ENCODE data around the gene DCAF8. TPM values are rescaled to one million over a fixed set of nuclear protein-coding genes. Genes with fewer than 3 reads are reported as not detected.

DCAF8 gene
- total RNA-seq, 2 donors from 2014 or later, result 133 to 172 TPM

DNA sequence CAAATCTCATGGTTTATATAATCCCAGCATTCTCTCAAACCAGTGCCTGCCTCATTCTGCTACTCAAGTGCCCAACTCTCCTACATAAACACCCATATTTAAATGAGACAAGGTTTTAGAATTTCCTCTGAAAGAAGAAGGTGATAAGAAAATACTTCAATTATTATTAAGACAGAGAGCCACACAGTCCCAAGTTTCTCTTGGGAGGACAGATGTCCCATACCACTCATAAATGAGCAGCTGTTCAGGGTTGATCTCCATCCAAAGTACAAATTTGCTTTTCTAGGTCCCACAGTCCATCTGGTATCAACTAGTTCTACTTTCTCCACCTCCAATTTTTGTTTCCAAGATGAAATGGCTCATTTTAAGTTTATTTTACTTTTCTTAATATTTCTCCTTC is 11.3 kb downstream of the DCAF8 start:
- intact Hi-C loops (cut with DNase I), result loop anchor here (5.0 kb wide), 2 partner anchors 59 to 149 kb away; partner anchors contain the start of gene CASQ1

DNA sequence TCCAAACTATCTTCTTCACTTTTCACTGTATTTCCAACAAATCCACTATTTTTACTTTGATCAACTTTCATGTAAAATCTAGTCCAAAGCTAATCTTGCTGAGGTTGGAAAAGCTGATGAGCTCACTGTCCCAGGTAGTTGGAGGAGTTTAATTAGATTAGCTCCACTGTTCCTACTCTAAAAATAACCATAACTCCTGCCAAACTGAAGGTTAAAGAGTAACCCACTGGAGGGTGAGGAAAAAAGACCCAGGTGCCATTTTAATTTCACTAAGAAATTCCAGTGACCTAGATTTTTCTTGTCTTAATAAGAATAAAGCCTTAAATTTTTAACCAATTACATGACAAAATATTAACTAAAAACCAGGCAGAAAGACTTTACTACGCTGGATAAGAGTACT is 15.3 kb downstream of the DCAF8 start:
- intact Hi-C loops (cut with DNase I), result no loop called here
- no peak overlapping the region for H3K27ac ChIP-seq
- H3K4me1 ChIP-seq (replicated peaks), result no peaks in the 10 kb centered on the region
- no peaks in the 10 kb centered on the region for H3K9me3 ChIP-seq
- no peaks in the 10 kb centered on the region for H3K27me3 ChIP-seq (replicated peaks; ENCODE audit: insufficient read depth)
- 95% methylated on average over 1 of the region's 1 CpG for WGBS
- no peak for DNase-seq (ENCODE audit: low spot score)
- no peaks in the 10 kb centered on the region for H3K36me3 ChIP-seq
- TF ChIP-seq, protein P1, sequence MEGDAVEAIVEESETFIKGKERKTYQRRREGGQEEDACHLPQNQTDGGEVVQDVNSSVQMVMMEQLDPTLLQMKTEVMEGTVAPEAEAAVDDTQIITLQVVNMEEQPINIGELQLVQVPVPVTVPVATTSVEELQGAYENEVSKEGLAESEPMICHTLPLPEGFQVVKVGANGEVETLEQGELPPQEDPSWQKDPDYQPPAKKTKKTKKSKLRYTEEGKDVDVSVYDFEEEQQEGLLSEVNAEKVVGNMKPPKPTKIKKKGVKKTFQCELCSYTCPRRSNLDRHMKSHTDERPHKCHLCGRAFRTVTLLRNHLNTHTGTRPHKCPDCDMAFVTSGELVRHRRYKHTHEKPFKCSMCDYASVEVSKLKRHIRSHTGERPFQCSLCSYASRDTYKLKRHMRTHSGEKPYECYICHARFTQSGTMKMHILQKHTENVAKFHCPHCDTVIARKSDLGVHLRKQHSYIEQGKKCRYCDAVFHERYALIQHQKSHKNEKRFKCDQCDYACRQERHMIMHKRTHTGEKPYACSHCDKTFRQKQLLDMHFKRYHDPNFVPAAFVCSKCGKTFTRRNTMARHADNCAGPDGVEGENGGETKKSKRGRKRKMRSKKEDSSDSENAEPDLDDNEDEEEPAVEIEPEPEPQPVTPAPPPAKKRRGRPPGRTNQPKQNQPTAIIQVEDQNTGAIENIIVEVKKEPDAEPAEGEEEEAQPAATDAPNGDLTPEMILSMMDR (IDR thresholded peaks at IDR 0.05), result no peak
- no peak for TF ChIP-seq POLR2AphosphoS5 (IDR thresholded peaks at IDR 0.05)
- no peak for TF ChIP-seq POLR2A (IDR thresholded peaks at IDR 0.05)
- no peak overlapping the region for H3K4me3 ChIP-seq

More for the DNA sequence above, 11.3 kb downstream of the DCAF8 start:
- H3K4me1 ChIP-seq (replicated peaks), result no peaks in the 10 kb centered on the region
- H3K4me3 ChIP-seq, result no peak overlapping the region
- H3K27me3 ChIP-seq (replicated peaks; ENCODE audit: insufficient read depth), result no peaks in the 10 kb centered on the region
- TF ChIP-seq POLR2A (IDR thresholded peaks at IDR 0.05), result no peak
- TF ChIP-seq POLR2AphosphoS5 (IDR thresholded peaks at IDR 0.05), result no peak
- TF ChIP-seq, protein P1 (IDR thresholded peaks at IDR 0.05), result no peak
- no peak for DNase-seq (ENCODE audit: low spot score)
- H3K9me3 ChIP-seq, result no peaks in the 10 kb centered on the region
- no peak overlapping the region for H3K27ac ChIP-seq
- no peaks in the 10 kb centered on the region for H3K36me3 ChIP-seq

DNA sequence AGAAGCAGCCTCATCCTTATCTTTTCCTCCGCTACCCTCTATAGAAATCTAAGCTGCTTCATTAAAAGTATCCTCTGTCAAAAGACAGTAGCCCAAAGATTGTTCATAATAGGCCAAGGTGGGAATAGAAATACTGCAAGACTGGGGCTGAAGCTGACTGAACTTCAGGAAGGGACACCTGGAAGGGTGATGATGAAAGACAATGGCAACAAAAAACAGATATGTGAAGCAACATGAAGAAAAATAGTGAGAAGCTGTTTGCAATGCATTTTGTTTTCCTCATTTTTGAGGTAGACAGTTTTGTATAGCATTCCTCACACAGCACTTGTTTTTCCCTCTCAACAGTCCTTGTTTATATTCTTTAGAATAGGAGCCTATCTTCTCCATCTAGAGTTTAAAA is 16.9 kb downstream of the DCAF8 start:
- intact Hi-C loops (cut with DNase I), result no loop called here
- no peaks in the 10 kb centered on the region for H3K27me3 ChIP-seq (replicated peaks; ENCODE audit: insufficient read depth)
- H3K36me3 ChIP-seq, result no peaks in the 10 kb centered on the region
- no peaks in the 10 kb centered on the region for H3K4me1 ChIP-seq (replicated peaks)
- DNase-seq (ENCODE audit: low spot score), result no peak
- H3K9me3 ChIP-seq, result no peaks in the 10 kb centered on the region
- 90% methylated on average over 1 of the region's 1 CpG for WGBS
- TF ChIP-seq POLR2A (IDR thresholded peaks at IDR 0.05) (no peak), POLR2AphosphoS5 (IDR thresholded peaks at IDR 0.05) (no peak)
- TF ChIP-seq, protein P1 (IDR thresholded peaks at IDR 0.05), result no peak
- H3K4me3 ChIP-seq, result no peak overlapping the region
- no peak overlapping the region for H3K27ac ChIP-seq

DNA sequence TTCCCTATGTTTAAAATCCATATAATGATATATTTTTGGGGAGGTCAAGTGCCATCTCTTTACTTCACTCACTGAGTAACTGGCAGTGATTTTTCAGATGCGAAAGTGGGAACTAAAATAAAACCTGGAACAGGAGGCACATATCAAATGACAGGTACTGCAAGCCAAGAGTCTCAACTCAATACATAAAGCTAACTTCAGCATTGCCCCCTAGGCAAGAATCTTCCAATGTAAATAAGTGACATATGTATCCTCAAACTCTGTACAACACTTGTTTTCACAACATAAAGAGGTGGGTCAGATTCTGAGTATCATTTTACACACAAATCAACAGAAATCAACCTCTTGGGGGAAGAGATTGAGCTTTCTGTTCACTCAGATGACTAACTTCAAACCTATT is 18.1 kb downstream of the DCAF8 start:
- TF ChIP-seq POLR2A (IDR thresholded peaks at IDR 0.05) (no peak), POLR2AphosphoS5 (IDR thresholded peaks at IDR 0.05) (no peak)
- TF ChIP-seq, protein P1 (IDR thresholded peaks at IDR 0.05), result no peak
- Histone ChIP-seq H3K27ac (no peak overlapping the region), H3K27me3 (replicated peaks; ENCODE audit: insufficient read depth) (no peaks in the 10 kb centered on the region), H3K4me3 (no peak overlapping the region), H3K4me1 (replicated peaks) (no peaks in the 10 kb centered on the region), H3K36me3 (peaks cover 0 to 10% of the 10 kb centered on the region in 2 donors), H3K9me3 (no peaks in the 10 kb centered on the region)
- DNase-seq (ENCODE audit: low spot score), result no peak
- 18% methylated on average over 1 of the region's 1 CpG for WGBS
- intact Hi-C loops (cut with DNase I), result no loop called here

DNA sequence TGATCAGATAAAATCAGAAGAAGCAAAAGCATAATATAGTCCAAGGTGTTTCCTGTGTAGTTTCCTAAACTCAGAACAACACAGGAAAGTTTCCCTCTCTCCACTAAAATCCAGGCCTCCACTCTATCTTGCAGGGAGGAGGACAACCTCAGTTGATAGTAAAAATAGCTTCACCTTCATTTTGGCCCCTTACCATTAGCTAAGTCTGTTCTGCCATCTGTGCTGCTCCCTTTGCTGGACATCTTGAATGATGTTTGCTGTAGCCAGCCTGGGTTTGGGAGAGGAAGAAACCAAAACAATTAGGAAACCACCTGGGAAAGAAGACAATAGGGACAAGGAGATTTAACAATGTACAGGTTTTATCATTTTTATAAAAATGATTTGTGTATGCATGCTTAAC is 18.6 kb downstream of the DCAF8 start:
- DNase-seq (ENCODE audit: low spot score), result no peak
- no peaks in the 10 kb centered on the region for H3K4me1 ChIP-seq (replicated peaks)
- H3K36me3 ChIP-seq, result peaks cover 0 to 11% of the 10 kb centered on the region in 2 donors
- H3K27me3 ChIP-seq (replicated peaks; ENCODE audit: insufficient read depth), result no peaks in the 10 kb centered on the region
- TF ChIP-seq POLR2A (IDR thresholded peaks at IDR 0.05) (no peak), POLR2AphosphoS5 (IDR thresholded peaks at IDR 0.05) (no peak)
- TF ChIP-seq, protein P1 (IDR thresholded peaks at IDR 0.05), result no peak
- H3K27ac ChIP-seq, result no peak overlapping the region
- no peaks in the 10 kb centered on the region for H3K9me3 ChIP-seq
- H3K4me3 ChIP-seq, result no peak overlapping the region
- intact Hi-C loops (cut with DNase I), result no loop called here

All from prostate gland (tissue), 2 donors.